Measurements from ENCODE around the gene ZNF200.
"Not testable (repeated sequence)": the region's sequence is repeated elsewhere in the genome, so short reads cannot be mapped to it uniquely, and the experiment has no call there.

The ZNF200 gene

GRCh38 chr16:3197694-3198333 is 37.1 kb downstream of the ZNF200 start:
- not testable (repeated sequence) for DNase-seq (ENCODE audit: low spot score)

GRCh38 chr16:3195975-3196374 is 39.0 kb downstream of the ZNF200 start:
- no peak for DNase-seq (ENCODE audit: low spot score)

- DNase-seq (ENCODE audit: low spot score), result no peak
These were observed 40.2 kb downstream of the ZNF200 start for GRCh38 chr16:3194792-3195191.

DNA sequence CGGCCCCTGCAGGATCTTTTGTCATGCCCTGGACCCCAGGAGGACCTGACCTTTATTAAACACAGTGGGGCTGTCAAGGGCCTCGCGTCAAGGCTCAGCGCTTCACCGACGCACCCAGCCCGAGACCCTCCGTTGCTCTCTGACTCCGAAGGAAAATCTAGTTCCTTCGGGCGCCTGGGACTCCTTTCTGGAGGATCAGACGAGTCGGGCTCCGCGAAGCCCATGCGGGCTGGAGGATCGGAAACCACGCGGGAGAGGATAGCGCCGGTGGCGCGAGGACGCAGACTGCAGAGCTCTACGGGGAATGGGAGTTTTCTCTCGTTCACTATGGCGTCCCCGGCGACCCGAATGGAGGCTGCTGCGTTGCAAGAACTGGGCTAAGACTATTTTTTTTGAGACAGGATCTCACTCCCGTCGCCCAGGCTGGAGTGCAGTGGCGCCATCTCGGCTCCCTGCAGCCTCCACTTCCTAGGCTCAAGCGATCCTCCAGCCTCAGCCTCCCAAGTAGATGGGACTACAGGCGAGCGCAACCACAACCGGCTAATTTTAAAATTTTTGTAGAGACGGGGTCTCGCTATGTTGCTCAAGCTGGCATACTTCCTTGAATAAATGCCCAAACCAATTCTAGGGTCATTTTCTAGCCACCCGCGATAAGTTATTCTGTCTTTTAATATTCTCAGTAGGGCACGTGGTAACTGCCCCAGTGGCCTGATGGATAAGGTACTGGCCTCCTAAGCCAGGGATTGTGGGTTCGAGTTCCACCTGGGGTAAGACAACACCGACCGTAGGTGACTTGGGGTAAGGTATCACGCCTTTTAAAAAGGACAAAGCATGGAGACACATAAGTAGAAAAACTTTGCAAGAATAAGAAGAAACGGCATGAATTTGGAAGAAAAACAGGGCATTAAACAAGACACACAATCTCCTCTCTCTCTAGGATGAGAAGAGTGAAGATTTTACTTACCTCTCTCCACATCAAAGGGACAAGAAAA is 41.4 kb downstream of the ZNF200 start:
- no peak for DNase-seq (ENCODE audit: low spot score)

GRCh38 chr16:3192476-3193019 is 42.4 kb downstream of the ZNF200 start:
- no peak for DNase-seq (ENCODE audit: low spot score)

- no peak for DNase-seq (ENCODE audit: low spot score)
These were observed 44.0 kb downstream of the ZNF200 start for GRCh38 chr16:3190949-3191353.

DNA sequence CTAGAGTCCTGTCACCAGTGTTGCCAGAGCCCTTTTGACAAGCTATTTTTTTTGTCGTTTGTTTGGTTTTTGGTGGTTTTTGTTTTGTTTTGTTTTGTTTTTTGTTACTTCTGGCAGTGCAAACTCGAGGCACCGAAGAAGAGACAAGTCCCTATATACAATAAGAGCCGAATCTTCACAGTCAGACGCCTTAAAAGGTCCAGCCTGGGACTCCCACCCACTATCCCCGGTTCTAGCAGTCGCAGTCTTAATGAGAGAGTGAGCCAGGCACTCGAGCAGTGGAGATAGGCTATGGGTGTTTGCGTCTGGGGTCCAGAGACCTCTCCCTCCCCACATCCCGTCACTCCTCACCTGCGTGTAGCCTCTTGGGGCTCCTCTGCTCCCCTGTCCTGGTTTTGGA is 45.1 kb downstream of the ZNF200 start:
- no peak for DNase-seq (ENCODE audit: low spot score)

DNA sequence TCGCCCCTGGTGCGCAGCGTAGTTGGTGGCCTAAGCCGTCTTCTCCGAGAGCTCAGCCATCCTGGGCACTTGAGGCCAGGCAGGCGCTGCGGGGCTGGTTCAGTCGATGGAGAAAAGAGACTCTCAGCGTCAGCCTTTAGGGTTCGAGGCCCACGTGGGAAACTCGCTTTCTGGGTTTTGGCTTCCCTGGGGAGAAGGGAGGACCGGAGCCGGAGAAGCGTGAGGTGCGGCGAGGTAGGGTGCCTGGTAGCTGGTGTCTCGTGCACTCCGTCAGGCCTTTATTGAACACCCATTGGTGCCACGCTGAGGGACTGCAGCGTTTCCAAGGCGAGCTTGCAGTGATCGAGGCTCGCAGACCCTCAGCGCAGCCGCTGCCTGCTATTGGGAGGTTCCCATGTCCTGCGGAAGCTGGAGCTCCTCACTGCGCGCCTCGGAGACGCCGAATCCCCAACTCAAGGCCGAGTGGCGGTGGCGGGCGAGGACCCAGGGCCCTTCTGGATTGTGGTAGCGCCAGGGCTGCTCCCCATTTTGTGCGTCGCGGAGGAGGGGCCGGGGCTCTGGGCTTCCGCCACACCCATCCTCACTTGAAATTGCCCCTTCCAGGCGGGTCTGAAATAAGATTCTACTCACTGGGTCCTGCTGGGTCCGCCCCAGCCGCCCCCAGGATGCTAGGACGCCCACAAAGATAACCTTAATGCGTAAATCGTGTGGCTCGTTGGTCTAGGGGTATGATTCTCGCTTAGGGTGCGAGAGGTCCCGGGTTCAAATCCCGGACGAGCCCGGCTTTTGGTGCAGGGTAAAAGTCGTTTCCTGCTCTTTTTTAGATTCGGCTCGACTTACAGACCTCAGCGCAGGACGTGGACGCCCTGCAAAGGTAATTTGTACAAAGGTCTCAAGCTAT is 45.8 kb downstream of the ZNF200 start:
- peak; percentile 70 for DNase-seq (ENCODE audit: low spot score)

GRCh38 chr16:3188675-3188924 is 46.4 kb downstream of the ZNF200 start:
- no peak for DNase-seq (ENCODE audit: low spot score)

DNA sequence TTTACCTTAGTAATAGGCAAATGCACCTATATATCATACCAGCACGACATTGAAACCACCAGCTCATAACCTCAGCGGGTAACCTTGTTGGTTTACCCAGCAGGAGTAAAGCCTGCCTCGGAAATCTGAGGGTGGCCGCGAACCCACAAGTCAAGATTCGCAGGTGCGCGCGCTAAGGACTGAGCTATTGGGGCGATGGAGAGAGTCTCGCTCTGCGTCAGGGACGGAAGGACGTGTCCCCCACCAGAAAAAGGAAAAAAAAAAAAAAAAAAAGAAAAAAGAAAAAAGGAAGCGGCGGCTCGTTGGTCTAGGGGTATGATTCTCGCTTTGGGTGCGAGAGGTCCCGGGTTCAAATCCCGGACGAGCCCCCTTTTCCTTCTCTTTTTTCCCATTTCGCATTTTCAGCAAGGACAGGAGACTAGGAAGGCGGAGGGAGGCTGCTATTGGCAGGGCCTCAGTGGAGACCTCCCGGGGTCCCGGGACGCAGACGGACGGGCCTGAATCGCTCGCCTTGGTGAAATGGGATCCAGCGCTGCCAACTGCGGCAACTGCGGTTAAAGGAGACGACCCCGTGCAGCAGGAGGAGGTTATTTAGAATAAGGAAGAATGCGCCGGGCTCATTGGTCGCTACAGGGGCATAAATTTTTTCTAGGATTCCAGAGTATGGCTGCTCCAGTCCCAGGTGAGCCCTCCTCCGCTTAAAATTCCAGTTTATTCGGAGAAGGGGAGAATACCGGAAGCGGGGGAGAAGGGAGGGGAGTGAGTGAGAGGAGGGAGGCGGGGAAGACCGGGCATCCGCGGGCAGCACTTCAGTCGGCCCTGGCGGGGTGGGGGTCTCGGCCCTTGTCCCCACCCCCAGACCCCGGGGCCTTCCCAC is 46.9 kb downstream of the ZNF200 start, which contains the start of gene OR1F1:
TSS of gene OR1F1 (plus strand) at position 407 of the 877 bp plus-strand sequence.
- no peak for DNase-seq (ENCODE audit: low spot score)

GRCh38 chr16:3186946-3187690 is 47.8 kb downstream of the ZNF200 start:
- DNase-seq (ENCODE audit: low spot score), result no peak

DNA sequence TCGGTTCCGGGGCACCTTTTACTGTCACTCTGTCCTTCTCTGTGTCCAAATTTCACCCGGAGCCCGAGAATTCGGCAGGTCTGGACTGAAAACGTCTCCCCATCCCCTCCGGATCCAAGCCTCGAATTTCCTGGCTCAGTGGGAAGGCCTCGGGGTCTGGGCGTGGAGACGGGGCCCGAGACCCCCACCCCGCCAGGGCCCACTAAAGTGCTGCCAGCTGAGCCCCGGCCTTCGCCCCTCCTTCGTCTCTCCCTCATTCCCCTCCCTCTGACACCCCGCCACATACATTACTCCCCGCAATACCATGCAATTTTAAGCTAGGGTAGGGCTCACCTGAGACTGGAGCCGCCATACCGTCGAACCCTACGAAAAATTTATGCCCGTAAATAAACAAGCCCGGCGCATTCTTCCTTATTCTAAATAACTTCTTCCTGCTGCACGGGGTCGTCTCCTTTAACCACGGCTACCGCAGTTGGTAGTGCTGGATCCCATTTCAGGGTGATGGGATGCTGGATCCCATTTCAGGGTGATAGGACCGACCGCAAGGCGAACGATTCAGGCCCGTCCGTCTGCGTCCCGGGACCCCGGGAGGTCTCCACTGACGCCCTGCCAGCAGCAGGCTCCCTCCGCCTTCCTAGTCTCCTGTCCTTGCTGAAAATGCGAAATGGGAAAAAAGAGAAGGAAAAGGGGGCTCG is 51.4 kb downstream of the ZNF200 start:
- DNase-seq (ENCODE audit: low spot score), result no peak

DNA sequence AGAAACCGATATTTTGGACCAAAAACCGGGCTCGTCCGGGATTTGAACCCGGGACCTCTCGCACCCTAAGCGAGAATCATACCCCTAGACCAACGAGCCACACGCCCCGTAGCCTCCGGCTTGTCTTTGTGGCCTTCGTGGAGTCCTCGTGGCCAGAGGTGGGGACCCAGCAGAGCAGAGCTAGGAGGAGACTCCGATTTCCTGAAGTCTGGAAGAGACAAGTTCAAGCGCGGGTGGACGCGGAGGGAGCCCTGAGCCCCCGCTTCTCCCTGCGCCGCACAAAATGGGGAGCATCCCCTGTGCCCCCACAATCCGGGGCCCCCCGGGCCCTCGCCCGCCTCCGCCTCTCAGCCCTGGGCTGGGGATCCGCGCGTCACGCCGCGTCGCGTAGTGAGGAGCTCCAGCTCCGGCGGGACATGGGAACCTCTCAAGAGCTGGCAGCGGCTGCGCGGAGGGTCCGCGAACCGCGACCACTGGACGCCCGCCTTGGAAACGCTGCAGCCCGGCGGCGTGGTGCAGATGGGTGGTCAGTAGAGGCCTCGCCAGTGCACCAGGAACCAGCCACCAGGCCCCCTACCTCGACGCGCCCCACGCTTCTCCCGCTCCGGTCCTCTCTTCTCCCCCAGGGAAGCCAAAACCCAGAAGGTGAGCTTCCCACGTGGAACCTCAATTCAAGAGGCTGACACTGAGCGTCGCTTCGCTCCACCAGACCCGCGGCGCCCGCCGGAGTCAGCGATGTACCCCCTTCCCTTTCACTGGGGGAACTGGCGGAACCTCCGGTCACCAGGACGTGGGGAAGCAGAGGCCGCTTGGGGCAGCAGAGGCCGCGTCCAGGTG is 52.1 kb downstream of the ZNF200 start:
- DNase-seq (ENCODE audit: low spot score), result peak; percentile 74

DNA sequence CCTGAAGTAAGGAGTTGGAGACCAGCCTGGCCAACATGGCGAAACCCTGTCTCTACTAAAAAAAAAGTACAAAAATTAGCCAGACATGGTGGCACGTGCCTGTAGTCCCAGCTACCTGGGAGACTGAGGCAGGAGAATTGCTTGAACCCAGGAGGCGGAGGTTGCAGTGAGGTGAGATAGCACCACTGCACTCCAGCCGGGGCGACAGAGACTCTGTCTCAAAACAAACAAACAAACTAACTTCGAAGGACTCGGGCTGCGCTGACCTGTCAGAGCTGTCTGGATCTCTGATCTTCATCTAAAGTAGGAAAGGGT is 52.7 kb downstream of the ZNF200 start:
- not testable (repeated sequence) for DNase-seq (ENCODE audit: low spot score)

GRCh38 chr16:3180445-3180878 is 54.5 kb downstream of the ZNF200 start:
- peak; percentile 44 for DNase-seq (ENCODE audit: low spot score)

- DNase-seq (ENCODE audit: low spot score), result no peak
These were observed 55.3 kb downstream of the ZNF200 start for GRCh38 chr16:3179651-3180050.

- DNase-seq (ENCODE audit: low spot score), result peak; percentile 57
These were observed 59.5 kb downstream of the ZNF200 start for GRCh38 chr16:3175157-3176093.
